Measurements from ENCODE around the gene SLC5A11. TPM values are rescaled to one million over a fixed set of nuclear protein-coding genes. Genes with fewer than 3 reads are reported as not detected.

The SLC5A11 gene
- total RNA-seq, 1 donor from 2014 or later: not detected

GRCh38 chr16:24847358-24847664, 1.5 kb downstream of the SLC5A11 start:
- Mint-ChIP-seq H3K4me1 (ENCODE audit: unreplicated experiment) (no peaks in the 10 kb centered on the region), H3K4me3 (ENCODE audit: unreplicated experiment) (no peak overlapping the region), H3K9me3 (ENCODE audit: unreplicated experiment) (no peaks in the 10 kb centered on the region), H3K27me3 (ENCODE audit: unreplicated experiment) (peaks cover 6% of the 10 kb centered on the region), H3K36me3 (ENCODE audit: low read depth, unreplicated experiment) (no peaks in the 10 kb centered on the region), H3K27ac (ENCODE audit: unreplicated experiment) (no peak overlapping the region)
- TF ChIP-seq CTCF (IDR thresholded peaks at IDR 0.05; ENCODE audit: unreplicated experiment): no peak
- DNase-seq (ENCODE audit: low spot score): no peak

GRCh38 chr16:24848065-24848464, 2.3 kb downstream of the SLC5A11 start:
- Mint-ChIP-seq H3K27ac (ENCODE audit: unreplicated experiment) (no peak overlapping the region), H3K36me3 (ENCODE audit: low read depth, unreplicated experiment) (no peaks in the 10 kb centered on the region)
- no peak for DNase-seq (ENCODE audit: low spot score)

GRCh38 chr16:24849641-24850040, 3.9 kb downstream of the SLC5A11 start:
- DNase-seq (ENCODE audit: low spot score): no peak
- H3K4me3 Mint-ChIP-seq (ENCODE audit: unreplicated experiment): no peak overlapping the region
- no peaks in the 10 kb centered on the region for H3K36me3 Mint-ChIP-seq (ENCODE audit: low read depth, unreplicated experiment)
- H3K27me3 Mint-ChIP-seq (ENCODE audit: unreplicated experiment): peaks cover 1% of the 10 kb centered on the region
- no peak overlapping the region for H3K27ac Mint-ChIP-seq (ENCODE audit: unreplicated experiment)
- H3K4me1 Mint-ChIP-seq (ENCODE audit: unreplicated experiment): no peaks in the 10 kb centered on the region
- no peak for TF ChIP-seq CTCF (IDR thresholded peaks at IDR 0.05; ENCODE audit: unreplicated experiment)
- H3K9me3 Mint-ChIP-seq (ENCODE audit: unreplicated experiment): no peaks in the 10 kb centered on the region

More at GRCh38 chr16:24848065-24848464, 2.3 kb downstream of the SLC5A11 start:
- TF ChIP-seq CTCF (IDR thresholded peaks at IDR 0.05; ENCODE audit: unreplicated experiment): no peak
- no peak overlapping the region for H3K4me3 Mint-ChIP-seq (ENCODE audit: unreplicated experiment)
- no peaks in the 10 kb centered on the region for H3K9me3 Mint-ChIP-seq (ENCODE audit: unreplicated experiment)
- H3K27me3 Mint-ChIP-seq (ENCODE audit: unreplicated experiment): peaks cover 6% of the 10 kb centered on the region
- no peaks in the 10 kb centered on the region for H3K4me1 Mint-ChIP-seq (ENCODE audit: unreplicated experiment)

GRCh38 chr16:24850289-24850938, 4.7 kb downstream of the SLC5A11 start:
- no peak overlapping the region for H3K27ac Mint-ChIP-seq (ENCODE audit: unreplicated experiment)
- H3K36me3 Mint-ChIP-seq (ENCODE audit: low read depth, unreplicated experiment): no peaks in the 10 kb centered on the region
- no peak for DNase-seq (ENCODE audit: low spot score)
- no peaks in the 10 kb centered on the region for H3K4me1 Mint-ChIP-seq (ENCODE audit: unreplicated experiment)
- H3K4me3 Mint-ChIP-seq (ENCODE audit: unreplicated experiment): no peak overlapping the region
- peaks cover 1% of the 10 kb centered on the region for H3K27me3 Mint-ChIP-seq (ENCODE audit: unreplicated experiment)
- no peak for TF ChIP-seq CTCF (IDR thresholded peaks at IDR 0.05; ENCODE audit: unreplicated experiment)
- H3K9me3 Mint-ChIP-seq (ENCODE audit: unreplicated experiment): no peaks in the 10 kb centered on the region

- H3K4me1 Mint-ChIP-seq (ENCODE audit: unreplicated experiment): no peaks in the 10 kb centered on the region
- no peak overlapping the region for H3K4me3 Mint-ChIP-seq (ENCODE audit: unreplicated experiment)
- no peaks in the 10 kb centered on the region for H3K9me3 Mint-ChIP-seq (ENCODE audit: unreplicated experiment)
- TF ChIP-seq CTCF (IDR thresholded peaks at IDR 0.05; ENCODE audit: unreplicated experiment): no peak
- peaks cover 1% of the 10 kb centered on the region for H3K27me3 Mint-ChIP-seq (ENCODE audit: unreplicated experiment)
- no peaks in the 10 kb centered on the region for H3K36me3 Mint-ChIP-seq (ENCODE audit: low read depth, unreplicated experiment)
- H3K27ac Mint-ChIP-seq (ENCODE audit: unreplicated experiment): no peak overlapping the region
- no peak for DNase-seq (ENCODE audit: low spot score)
These were observed 5.9 kb downstream of the SLC5A11 start for GRCh38 chr16:24851700-24852099.

All from endothelial cell (in vitro differentiated cells).